ENCODE data around the gene PPP2R2B.

PPP2R2B gene

GRCh38 chr5:146827901-146828300, 50.7 kb downstream of the PPP2R2B start:
- no peak for DNase-seq (ENCODE audit: low read depth)

DNA sequence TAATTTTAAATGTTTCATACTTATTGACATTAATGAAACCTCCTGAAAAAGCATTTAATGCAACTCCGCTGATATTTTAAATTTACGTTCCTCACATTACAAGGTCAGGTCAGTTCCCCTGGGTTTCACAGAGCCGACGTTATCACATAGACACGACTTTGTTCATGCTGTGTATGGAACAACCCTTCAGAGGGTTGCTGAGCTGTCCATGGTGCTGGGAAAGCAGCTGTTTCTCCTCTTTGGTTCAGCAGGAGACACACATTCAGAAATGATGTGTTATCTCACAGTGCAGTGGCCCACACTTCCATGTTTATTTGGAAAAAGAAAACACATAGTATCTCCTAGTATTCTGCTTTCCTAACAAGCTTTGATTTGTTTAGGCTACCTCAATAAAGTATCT, 53.5 kb downstream of the PPP2R2B start:
- DNase-seq (ENCODE audit: low read depth) = no peak

GRCh38 chr5:146821732-146822131, 56.8 kb downstream of the PPP2R2B start:
- no peak for DNase-seq (ENCODE audit: low read depth)

DNA sequence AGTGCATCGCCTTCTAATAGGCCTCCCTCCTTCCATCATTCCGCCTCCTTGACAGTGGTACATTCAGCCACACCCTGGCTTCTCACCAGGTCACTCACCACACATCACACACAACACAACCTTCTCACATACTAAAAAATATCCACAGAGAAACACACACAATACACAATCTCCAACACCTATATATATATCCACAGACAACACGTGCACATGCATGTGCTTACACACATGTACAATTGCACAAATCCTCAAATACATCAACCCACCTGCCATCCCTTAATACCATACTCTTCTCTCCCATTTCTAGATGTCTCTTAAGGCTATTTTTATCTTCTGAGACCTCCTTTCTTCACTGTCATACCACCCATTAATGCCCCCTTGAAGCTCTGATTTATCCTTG, 57.6 kb downstream of the PPP2R2B start:
- DNase-seq (ENCODE audit: low read depth) = no peak

- no peak for DNase-seq (ENCODE audit: low read depth)
These were observed 59.7 kb downstream of the PPP2R2B start for GRCh38 chr5:146818822-146819221.

DNA sequence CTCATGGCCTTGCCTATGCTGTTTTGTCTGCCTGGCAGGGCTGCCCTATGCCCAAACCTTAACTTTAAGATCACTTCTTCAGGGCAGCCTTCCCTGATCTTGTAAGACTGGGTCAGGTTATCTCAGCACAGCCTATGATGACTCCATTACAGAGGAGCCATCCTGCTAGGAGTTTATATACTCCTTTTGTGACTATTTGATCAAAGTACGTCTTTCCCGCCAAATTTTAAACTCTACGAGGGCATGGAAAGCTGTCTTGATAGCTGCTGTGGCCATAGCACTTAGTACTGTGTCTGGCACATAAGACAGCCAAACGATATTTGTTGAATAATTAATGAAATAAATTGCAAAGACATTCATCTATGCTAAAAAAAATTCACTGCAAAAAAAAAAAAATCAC, 60.6 kb downstream of the PPP2R2B start:
- DNase-seq (ENCODE audit: low read depth) = no peak

- no peak for DNase-seq (ENCODE audit: low read depth)
These were observed 61.7 kb downstream of the PPP2R2B start for GRCh38 chr5:146816775-146817387.

DNA sequence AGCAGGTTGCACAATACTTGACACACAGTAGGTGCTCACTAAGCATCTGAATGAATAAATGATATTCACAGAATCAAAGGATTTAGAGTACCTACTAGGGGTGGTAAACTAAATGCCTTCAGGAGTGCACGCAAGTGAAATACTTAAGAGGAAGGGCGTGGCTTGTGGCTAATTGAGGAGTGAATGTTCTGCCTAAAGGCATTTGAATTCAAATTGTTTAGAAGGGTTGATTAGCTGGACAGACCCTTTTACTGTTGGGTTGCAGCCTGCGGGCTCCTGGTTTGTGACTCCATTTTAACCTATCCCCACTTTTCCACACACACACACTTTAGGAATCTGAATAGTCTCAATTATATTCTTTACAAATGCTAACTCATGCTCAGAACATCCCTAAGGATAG, 63.1 kb downstream of the PPP2R2B start:
- DNase-seq (ENCODE audit: low read depth) = no peak

DNA sequence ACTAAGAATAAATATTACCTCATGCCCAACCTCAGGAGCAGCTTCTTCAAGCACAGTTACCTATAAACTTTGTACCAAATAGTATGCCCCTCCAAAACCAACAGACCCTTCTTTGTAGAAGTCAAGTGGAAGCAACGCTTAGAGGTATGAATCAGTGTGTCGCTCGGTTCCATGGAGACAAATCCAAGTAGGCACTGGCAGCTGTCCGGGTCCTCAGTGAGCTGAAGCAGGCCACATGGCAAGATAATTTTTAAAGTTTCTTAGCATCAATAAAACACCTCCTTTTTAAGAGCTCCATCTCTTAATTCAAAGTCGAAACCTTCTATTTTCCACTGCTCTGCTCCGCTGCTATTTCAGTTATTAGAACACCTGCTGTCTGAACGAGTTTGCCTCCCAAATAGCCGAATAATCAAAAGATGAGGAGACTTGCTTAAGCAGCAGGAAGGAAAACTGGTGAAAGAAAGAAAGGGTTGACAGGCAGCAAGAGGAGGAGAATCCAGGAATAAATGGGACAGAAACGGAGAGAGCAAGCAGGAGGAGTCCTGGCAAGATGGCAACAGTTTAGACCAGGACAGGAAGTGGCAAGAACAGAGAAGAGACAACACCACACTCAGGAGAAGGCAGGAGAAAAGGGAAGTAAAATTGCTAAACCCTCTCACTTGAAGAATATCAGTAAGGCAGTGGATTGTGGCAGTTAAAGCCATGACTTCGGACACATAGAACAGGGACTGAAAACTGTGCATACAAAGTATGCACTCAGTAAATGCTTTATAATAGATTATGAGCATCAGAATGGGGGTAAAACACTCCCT, 65.0 kb downstream of the PPP2R2B start:
- DNase-seq (ENCODE audit: low read depth) = no peak

DNA sequence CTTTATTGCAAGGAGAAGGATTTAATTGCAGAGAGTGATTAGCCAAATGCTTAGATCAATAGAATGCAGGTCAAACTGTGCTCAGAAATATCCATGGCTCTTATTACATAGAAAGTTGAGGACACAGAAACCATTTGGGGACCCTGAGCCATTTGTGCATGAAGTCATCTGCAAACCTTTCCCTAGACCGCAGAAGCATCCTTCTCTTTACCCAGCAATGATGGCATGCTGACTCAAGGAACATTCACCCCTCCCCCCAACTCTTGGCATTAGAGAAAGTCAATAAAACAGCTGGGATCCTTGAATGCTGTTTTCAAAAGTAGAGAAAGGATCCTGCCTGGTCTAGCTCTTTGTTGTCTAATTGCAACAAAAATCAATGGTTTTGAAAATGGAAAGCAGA, 73.5 kb downstream of the PPP2R2B start:
- DNase-seq (ENCODE audit: low read depth) = no peak

DNA sequence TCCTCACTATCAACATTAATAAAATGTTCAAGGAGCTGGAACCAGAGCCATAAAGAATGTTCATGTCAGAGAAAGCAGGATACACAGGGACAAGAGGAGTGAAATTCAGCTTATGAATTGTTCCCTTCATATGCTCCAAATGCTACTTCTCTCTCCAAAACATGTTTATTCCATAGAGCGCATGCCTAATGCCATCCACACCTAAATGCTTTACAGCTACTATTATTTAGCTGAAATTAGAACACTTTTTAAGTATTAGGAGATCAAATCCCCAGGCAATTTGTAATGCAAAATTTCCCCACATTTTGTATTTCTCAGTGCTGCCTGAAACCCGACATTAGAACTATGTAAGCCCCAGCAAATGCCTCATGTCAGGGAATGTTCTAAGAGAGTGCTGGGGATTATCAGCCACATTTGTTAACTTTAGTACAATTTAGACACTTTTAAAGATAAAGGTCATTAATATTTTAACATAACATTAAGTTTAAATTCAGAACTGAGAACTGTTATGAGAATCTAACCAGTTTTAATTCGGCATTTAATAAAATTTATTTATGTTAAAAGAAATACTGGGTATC, 75.5 kb downstream of the PPP2R2B start:
- DNase-seq (ENCODE audit: low read depth) = no peak

GRCh38 chr5:146799671-146800070, 78.9 kb downstream of the PPP2R2B start:
- no peak for DNase-seq (ENCODE audit: low read depth)

- DNase-seq (ENCODE audit: low read depth) = no peak
These were observed 79.3 kb downstream of the PPP2R2B start for GRCh38 chr5:146799231-146799630.

- DNase-seq (ENCODE audit: low read depth) = no peak
These were observed 80.9 kb downstream of the PPP2R2B start for GRCh38 chr5:146797658-146798057.

DNA sequence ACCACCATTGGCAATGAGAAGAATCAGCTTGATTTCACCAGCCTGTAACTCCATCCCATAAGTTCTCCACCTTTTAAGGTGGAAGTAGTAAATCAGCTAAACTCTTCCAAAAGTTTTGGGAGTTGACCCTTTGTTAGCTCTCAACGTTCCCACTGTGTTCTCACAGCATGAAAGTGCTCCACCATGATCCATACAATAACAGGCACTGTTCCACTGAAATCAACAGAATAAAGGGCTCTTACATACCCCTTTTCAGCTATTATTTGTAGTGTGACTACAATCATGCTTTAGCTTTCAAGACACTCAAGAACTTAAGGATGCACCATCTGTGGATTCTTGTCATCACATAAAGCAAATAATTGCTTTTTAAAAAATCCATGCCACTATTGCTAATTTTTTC, 81.6 kb downstream of the PPP2R2B start:
- DNase-seq (ENCODE audit: low read depth) = no peak

DNA sequence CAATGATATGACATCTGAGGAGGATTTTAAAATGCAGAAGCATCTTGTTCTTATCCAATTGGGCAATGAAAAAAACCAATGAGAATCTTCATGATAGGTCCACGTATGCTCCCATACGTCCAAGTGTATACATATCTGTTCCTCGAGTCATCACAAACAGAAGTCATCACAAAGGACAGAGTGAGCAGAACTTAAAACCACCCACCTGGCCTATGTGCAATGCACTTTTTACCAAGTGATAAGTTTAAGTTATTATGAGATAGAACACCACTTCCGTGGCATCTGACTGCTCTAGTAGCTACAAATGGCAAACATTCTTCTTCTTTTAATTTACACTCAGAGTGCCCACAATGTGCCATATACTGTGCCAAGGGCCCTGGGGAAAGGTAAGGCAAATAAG, 82.4 kb downstream of the PPP2R2B start:
- no peak for DNase-seq (ENCODE audit: low read depth)

GRCh38 chr5:146794326-146795029, 84.1 kb downstream of the PPP2R2B start:
- no peak for DNase-seq (ENCODE audit: low read depth)

DNA sequence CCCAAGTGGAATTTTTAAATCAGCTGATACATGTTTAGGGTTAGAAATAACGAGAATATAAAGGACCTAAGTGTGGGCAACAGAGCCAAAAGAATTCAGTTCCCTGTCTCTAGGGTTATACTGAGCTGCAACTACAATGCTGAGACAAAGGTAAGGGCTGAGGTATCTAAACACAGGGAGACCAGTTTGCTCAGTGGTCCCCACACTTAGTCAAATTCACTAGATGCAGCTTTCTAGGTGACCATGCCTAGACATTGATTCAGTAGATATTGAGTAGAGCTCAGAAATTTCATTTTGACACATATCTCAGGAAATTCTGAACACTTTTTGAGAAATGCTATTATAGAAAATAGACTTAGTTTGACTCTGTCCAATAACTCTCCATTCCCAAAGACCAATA, 84.8 kb downstream of the PPP2R2B start:
- no peak for DNase-seq (ENCODE audit: low read depth)

- no peak for DNase-seq (ENCODE audit: low read depth)
These were observed 87.1 kb downstream of the PPP2R2B start for GRCh38 chr5:146791471-146791870.

DNA sequence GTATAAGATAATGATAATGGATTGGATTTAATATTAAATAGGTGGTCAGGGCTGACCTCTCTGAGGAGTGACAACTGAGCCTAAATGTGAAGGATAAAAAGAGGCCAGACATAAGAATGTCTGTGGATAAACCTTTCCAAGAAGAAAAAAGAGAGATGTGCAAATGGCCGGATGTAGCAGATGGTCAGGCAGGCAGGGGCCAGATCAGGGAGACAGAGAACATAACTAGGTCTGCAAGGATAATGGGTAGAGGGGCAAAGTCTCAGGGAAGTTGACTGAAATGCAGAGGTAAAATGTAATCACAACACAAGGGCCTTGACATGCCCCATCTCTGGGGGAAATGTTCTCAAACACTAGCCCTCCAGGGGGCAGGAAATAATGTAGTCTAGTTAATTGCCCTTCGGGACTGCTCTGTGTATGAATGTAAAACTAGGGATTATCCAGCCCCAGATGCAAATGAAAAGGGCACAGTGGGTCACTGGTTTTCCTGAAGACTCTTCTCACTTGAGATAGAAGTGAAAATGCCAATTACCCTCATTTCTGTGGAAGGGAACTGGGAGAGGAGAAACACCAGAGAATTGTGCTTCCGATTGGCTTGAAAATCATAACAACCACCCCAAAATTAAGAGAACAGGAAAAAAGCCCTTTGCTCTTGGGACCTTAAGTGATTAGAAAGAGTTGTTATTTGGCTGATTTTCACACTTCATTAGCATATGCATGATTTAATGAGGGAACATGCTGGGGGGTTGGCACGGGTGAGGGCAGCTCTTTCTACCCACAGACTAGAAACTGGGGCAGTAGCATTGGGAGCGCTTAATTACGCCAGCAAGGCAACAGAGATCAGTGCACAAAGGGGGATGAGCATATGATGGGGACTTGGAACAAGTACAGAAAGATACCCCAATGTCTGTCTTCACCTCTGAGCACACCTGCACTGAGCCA, 88.6 kb downstream of the PPP2R2B start:
- no peak for DNase-seq (ENCODE audit: low read depth)

- DNase-seq (ENCODE audit: low read depth) = no peak
These were observed 89.7 kb downstream of the PPP2R2B start for GRCh38 chr5:146788898-146789297.

GRCh38 chr5:146785065-146785464, 93.5 kb downstream of the PPP2R2B start:
- DNase-seq (ENCODE audit: low read depth) = no peak

Data from activated gamma-delta T cell treated with anti-CD3 and anti-CD28 coated beads, Interleukin-2, amount 50 U/mL, for 16 hours (primary cell).